ENCODE results near the gene DAZAP1. TPM values are rescaled to one million over a fixed set of nuclear protein-coding genes. Genes with fewer than 3 reads are reported as not detected.
A peak's percentile ranks its signal among the peaks of the same experiment; 100 is the strongest.

Gene DAZAP1
- total and polyA plus RNA-seq, 4 donors, result 5.4 to 45.0 (median 29.7) TPM

- no peak overlapping the region for H3K27ac ChIP-seq (ENCODE audit: low read depth in 1 of 2, low read length in 2 of 2)
- peaks cover 0 to 11% (median 7%) of the 10 kb centered on the region in 4 donors for H3K27me3 ChIP-seq (ENCODE audit: control insufficient read depth in 4 of 4, insufficient read depth in 4 of 4, low read length in 3 of 4)
- no peaks in the 10 kb centered on the region for H3K9me3 ChIP-seq (ENCODE audit: control insufficient read depth in 4 of 4, low read length in 3 of 4)
- no peak overlapping the region for H3K9ac ChIP-seq (ENCODE audit: low read depth in 1 of 2, low read length in 2 of 2)
- peaks cover 30 to 69% (median 44%) of the 10 kb centered on the region in 4 donors for H3K4me1 ChIP-seq (ENCODE audit: control insufficient read depth in 4 of 4, insufficient read depth in 4 of 4, low read length in 3 of 4)
- WGBS, result 6% methylated on average over 22 of the region's 22 CpGs
- no peak for TF ChIP-seq SP1 (IDR thresholded peaks at IDR 0.05)
- TF ChIP-seq NR2F2 (IDR thresholded peaks at IDR 0.05), result no peak
- TF ChIP-seq ATF3 (IDR thresholded peaks at IDR 0.05), result no peak
- peaks cover 0 to 4% (median 0%) of the 10 kb centered on the region in 4 donors for H3K36me3 ChIP-seq (ENCODE audit: control insufficient read depth in 4 of 4, insufficient read depth in 3 of 4, low read depth in 1 of 4, low read length in 3 of 4)
- DNase-seq (ENCODE audit: low spot score), result no peak
- peak overlapping the region in 1 of 3 donors; percentile 50 for H3K4me3 ChIP-seq (ENCODE audit: low read depth in 1 of 3, low read length in 3 of 3)
Observed at GRCh38 chr19:1470055-1470304, 62.6 kb downstream of the DAZAP1 start.

GRCh38 chr19:1470305-1471009 is 63.1 kb downstream of the DAZAP1 start:
- no peak for DNase-seq (ENCODE audit: low spot score)
- WGBS, result 2% methylated on average over 67 of the region's 67 CpGs
- H3K4me3 ChIP-seq (ENCODE audit: low read depth in 1 of 3, low read length in 3 of 3), result peak overlapping the region in 1 of 3 donors; percentile 50
- TF ChIP-seq HNF4A (conservative IDR thresholded peaks at IDR 0.05), result no peak
- no peak for TF ChIP-seq EGR1 (IDR thresholded peaks at IDR 0.05; ENCODE audit: low read depth in 2 of 2)
- no peak for TF ChIP-seq HNF4G (IDR thresholded peaks at IDR 0.05)
- TF ChIP-seq GABPA (IDR thresholded peaks at IDR 0.05 in 1 of 2, conservative IDR thresholded peaks at IDR 0.05 in 1 of 2), result no peak
- TF ChIP-seq RAD21 (IDR thresholded peaks at IDR 0.05), result no peak
- TF ChIP-seq ZBTB33 (IDR thresholded peaks at IDR 0.05), result no peak
- no peaks in the 10 kb centered on the region for H3K9me3 ChIP-seq (ENCODE audit: control insufficient read depth in 4 of 4, low read length in 3 of 4)
- peaks cover 0 to 4% (median 0%) of the 10 kb centered on the region in 4 donors for H3K36me3 ChIP-seq (ENCODE audit: control insufficient read depth in 4 of 4, insufficient read depth in 3 of 4, low read depth in 1 of 4, low read length in 3 of 4)
- H3K27ac ChIP-seq (ENCODE audit: low read depth in 1 of 2, low read length in 2 of 2), result no peak overlapping the region
- H3K9ac ChIP-seq (ENCODE audit: low read depth in 1 of 2, low read length in 2 of 2), result no peak overlapping the region
- peaks cover 30 to 69% (median 44%) of the 10 kb centered on the region in 4 donors for H3K4me1 ChIP-seq (ENCODE audit: control insufficient read depth in 4 of 4, insufficient read depth in 4 of 4, low read length in 3 of 4)
- H3K27me3 ChIP-seq (ENCODE audit: control insufficient read depth in 4 of 4, insufficient read depth in 4 of 4, low read length in 3 of 4), result peaks cover 0 to 11% (median 7%) of the 10 kb centered on the region in 4 donors

- WGBS, result 9% methylated on average over 28 of the region's 28 CpGs
- Histone ChIP-seq H3K36me3 (ENCODE audit: control insufficient read depth in 4 of 4, insufficient read depth in 3 of 4, low read depth in 1 of 4, low read length in 3 of 4) (peaks cover 0 to 4% (median 0%) of the 10 kb centered on the region in 4 donors), H3K4me3 (ENCODE audit: low read depth in 1 of 3, low read length in 3 of 3) (peak overlapping the region in 1 of 3 donors; percentile 50), H3K9me3 (ENCODE audit: control insufficient read depth in 4 of 4, low read length in 3 of 4) (no peaks in the 10 kb centered on the region), H3K27ac (ENCODE audit: low read depth in 1 of 2, low read length in 2 of 2) (no peak overlapping the region), H3K27me3 (ENCODE audit: control insufficient read depth in 4 of 4, insufficient read depth in 4 of 4, low read length in 3 of 4) (peaks cover 0 to 9% (median 7%) of the 10 kb centered on the region in 4 donors), H3K9ac (ENCODE audit: low read depth in 1 of 2, low read length in 2 of 2) (no peak overlapping the region), H3K4me1 (ENCODE audit: control insufficient read depth in 4 of 4, insufficient read depth in 4 of 4, low read length in 3 of 4) (peaks cover 30 to 66% (median 40%) of the 10 kb centered on the region in 4 donors)
- TF ChIP-seq YY1 (IDR thresholded peaks at IDR 0.05) (no peak), CTCF (IDR thresholded peaks at IDR 0.05; ENCODE audit: low read depth, low read length, missing input control) (no peak), TAF1 (conservative IDR thresholded peaks at IDR 0.05) (no peak), MAX (IDR thresholded peaks at IDR 0.05) (no peak), REST (IDR thresholded peaks at IDR 0.05) (no peak), NR2F2 (IDR thresholded peaks at IDR 0.05) (no peak), FOXA1 (IDR thresholded peaks at IDR 0.05) (no peak), JUND (IDR thresholded peaks at IDR 0.05) (no peak), FOXA2 (IDR thresholded peaks at IDR 0.05) (no peak), SP1 (IDR thresholded peaks at IDR 0.05) (no peak), HNF4A (conservative IDR thresholded peaks at IDR 0.05) (no peak), ATF3 (IDR thresholded peaks at IDR 0.05) (no peak), GABPA (IDR thresholded peaks at IDR 0.05 in 1 of 2, conservative IDR thresholded peaks at IDR 0.05 in 1 of 2) (no peak)
- DNase-seq (ENCODE audit: low spot score), result no peak
Observed at GRCh38 chr19:1471010-1471514, 63.7 kb downstream of the DAZAP1 start.
